ENCODE measurements around the gene GCN1.

GCN1 gene

DNA sequence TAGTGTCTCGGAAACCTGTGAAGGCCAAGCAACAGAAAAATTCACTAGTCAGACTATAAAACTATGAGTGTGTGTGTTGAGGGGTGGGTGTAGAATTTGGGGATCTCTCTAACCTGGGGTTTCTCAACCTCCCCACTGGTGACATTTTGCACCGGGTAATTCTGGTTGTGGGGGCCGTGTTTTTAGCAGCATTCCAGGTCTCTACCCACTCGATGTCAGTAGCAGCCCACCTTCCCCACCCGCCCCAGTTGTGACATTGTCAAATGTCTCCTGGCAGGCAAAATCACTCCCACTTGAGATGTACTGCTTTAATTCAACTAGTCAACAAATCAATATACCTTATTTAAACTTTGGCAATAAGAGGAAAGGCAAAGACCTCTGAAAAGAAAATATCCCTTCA lies 4.1 kb downstream of the GCN1 start:
- H3K9me3 ChIP-seq (ENCODE audit: low read length): no peaks in the 10 kb centered on the region
- no peak overlapping the region for H3K4me3 ChIP-seq (ENCODE audit: low read depth in 1 of 2, low read length in 2 of 2)
- peaks cover 12% of the 10 kb centered on the region for H3K4me1 ChIP-seq (ENCODE audit: insufficient read depth, low read length)
- no peak overlapping the region for H3K9ac ChIP-seq (ENCODE audit: low read length)
- no peaks in the 10 kb centered on the region for H3K27me3 ChIP-seq (ENCODE audit: control insufficient read depth in 1 of 2, insufficient read depth in 2 of 2, low read length in 2 of 2)
- peaks cover 29% of the 10 kb centered on the region for H3K36me3 ChIP-seq (ENCODE audit: insufficient read depth, low read length)
- H3K27ac ChIP-seq (ENCODE audit: low read depth, low read length): no peak overlapping the region

DNA sequence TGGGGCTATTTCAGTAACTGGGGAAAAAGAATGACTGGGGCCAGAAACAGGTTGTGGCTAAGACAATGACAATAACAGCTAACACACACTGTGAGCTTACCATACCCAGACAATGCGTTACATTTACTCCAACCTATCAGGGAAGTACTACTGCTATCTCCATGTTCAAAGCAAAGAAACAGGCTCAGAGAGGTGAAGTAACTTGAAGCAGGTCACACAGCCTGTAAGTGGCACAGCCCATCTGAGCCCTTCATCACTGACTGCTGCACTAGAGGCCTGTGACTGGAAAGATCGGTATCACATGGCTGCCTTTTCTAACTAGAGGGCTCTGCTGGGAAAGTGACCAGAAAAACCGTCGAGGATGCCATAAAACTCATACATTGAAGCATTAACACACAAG lies 7.9 kb downstream of the GCN1 start:
- H3K36me3 ChIP-seq (ENCODE audit: insufficient read depth, low read length): peaks cover 56% of the 10 kb centered on the region
- no peak overlapping the region for H3K4me3 ChIP-seq (ENCODE audit: low read depth in 1 of 2, low read length in 2 of 2)
- H3K27me3 ChIP-seq (ENCODE audit: control insufficient read depth in 1 of 2, insufficient read depth in 2 of 2, low read length in 2 of 2): no peaks in the 10 kb centered on the region
- no peaks in the 10 kb centered on the region for H3K4me1 ChIP-seq (ENCODE audit: insufficient read depth, low read length)
- no peak overlapping the region for H3K27ac ChIP-seq (ENCODE audit: low read depth, low read length)
- no peaks in the 10 kb centered on the region for H3K9me3 ChIP-seq (ENCODE audit: low read length)
- H3K9ac ChIP-seq (ENCODE audit: low read length): no peak overlapping the region

DNA sequence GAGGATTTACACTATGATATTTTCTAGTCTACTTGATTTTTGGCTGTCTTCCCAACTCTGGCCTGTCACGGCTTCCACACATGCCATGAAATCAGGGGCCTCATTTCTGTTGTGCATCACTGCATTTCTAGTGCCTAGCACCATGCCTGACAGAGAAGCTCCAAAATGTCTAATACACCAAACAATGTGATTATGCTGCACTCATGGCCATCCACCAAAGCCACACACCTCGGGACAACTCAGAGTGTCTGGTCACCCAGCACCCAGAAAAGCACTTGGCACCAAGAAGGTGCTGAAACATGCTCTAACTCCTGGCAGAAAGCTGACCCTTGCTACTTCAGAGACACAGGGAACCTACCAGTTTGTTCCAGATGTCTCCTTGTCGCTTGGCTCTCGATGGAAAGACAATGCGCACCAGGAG lies 11.3 kb downstream of the GCN1 start:
- H3K27ac ChIP-seq (ENCODE audit: low read depth, low read length): no peak overlapping the region
- no peak overlapping the region for H3K9ac ChIP-seq (ENCODE audit: low read length)
- H3K4me3 ChIP-seq (ENCODE audit: low read depth in 1 of 2, low read length in 2 of 2): no peak overlapping the region
- H3K27me3 ChIP-seq (ENCODE audit: control insufficient read depth in 1 of 2, insufficient read depth in 2 of 2, low read length in 2 of 2): no peaks in the 10 kb centered on the region
- no peaks in the 10 kb centered on the region for H3K4me1 ChIP-seq (ENCODE audit: insufficient read depth, low read length)
- H3K9me3 ChIP-seq (ENCODE audit: low read length): no peaks in the 10 kb centered on the region
- H3K36me3 ChIP-seq (ENCODE audit: insufficient read depth, low read length): peaks cover 67% of the 10 kb centered on the region

DNA sequence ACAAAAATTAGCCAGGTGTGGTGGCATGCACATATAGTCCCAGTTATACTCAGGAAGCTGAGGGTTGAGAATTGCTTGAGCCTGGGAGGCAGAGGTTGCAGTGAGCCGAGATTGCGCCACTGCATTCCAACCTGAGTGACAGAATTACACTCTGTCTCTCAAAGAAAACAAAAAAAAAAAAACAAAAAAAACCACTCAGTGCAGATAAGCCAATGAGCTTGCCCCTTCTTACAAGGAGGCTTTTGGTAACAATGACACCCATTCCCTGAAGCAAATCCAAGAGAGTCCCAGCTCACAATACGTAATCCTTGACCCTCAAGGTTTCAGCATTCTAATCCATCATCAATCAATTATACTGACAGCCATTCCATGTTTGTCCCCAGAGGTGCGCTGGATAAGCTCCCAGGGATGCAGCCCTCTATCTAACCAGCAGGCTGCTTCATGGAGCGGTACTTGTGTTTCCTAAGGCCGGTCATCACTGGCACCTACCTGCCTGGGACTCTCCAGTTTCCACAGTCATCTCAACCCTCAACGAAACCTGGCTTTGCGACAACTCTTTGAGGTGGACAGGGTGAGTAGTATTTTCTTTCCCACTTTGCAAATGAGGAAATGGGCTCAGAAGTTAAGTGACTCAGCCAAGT lies 12.4 kb downstream of the GCN1 start:
- no peaks in the 10 kb centered on the region for H3K4me1 ChIP-seq (ENCODE audit: insufficient read depth, low read length)
- H3K27me3 ChIP-seq (ENCODE audit: control insufficient read depth in 1 of 2, insufficient read depth in 2 of 2, low read length in 2 of 2): no peaks in the 10 kb centered on the region
- H3K4me3 ChIP-seq (ENCODE audit: low read depth in 1 of 2, low read length in 2 of 2): no peak overlapping the region
- H3K9ac ChIP-seq (ENCODE audit: low read length): no peak overlapping the region
- H3K36me3 ChIP-seq (ENCODE audit: insufficient read depth, low read length): peaks cover 69% of the 10 kb centered on the region
- H3K27ac ChIP-seq (ENCODE audit: low read depth, low read length): no peak overlapping the region
- no peaks in the 10 kb centered on the region for H3K9me3 ChIP-seq (ENCODE audit: low read length)

DNA sequence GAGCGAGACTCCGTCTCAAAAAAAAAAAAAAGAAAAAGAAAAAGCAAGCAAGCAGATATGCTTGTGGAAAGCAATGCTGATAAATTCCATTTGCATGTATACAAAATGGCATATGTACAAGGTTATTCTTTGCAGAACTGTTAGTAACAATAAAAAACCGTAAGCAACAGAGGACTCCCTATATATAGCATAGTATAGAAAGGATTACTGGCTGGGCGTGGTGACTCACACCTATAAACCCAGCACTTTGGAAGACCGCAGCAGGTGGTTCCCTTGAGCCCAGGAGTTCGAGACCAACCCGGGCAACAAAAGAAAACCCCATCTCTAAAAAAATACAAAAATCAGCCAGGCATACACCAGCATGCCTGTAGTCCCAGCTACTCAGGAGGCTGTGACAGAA lies 13.5 kb downstream of the GCN1 start:
- Histone ChIP-seq H3K36me3 (ENCODE audit: insufficient read depth, low read length) (peaks cover 69% of the 10 kb centered on the region), H3K9ac (ENCODE audit: low read length) (no peak overlapping the region), H3K4me3 (ENCODE audit: low read depth in 1 of 2, low read length in 2 of 2) (no peak overlapping the region), H3K4me1 (ENCODE audit: insufficient read depth, low read length) (no peaks in the 10 kb centered on the region), H3K27me3 (ENCODE audit: control insufficient read depth in 1 of 2, insufficient read depth in 2 of 2, low read length in 2 of 2) (no peaks in the 10 kb centered on the region), H3K27ac (ENCODE audit: low read depth, low read length) (no peak overlapping the region), H3K9me3 (ENCODE audit: low read length) (no peaks in the 10 kb centered on the region)

DNA sequence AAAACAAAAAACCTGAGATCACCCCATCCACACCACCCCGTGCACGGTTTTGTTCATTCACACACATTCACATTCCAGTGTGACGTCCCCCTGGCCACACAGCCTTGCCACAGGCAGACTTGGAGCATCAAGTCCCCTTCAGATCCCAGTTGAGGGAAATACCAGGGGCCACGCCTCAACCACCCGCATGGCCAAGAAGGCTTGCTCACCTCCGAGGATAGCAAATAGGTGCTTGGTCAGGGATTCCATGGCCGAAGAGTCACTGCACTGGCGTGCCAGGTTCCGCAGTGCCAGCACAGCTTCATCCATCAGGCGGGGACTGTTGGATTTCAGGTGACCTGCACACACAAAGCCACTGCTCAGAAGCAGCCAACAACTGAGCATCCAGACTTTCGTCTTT lies 19.0 kb downstream of the GCN1 start:
- Histone ChIP-seq H3K27me3 (ENCODE audit: control insufficient read depth in 1 of 2, insufficient read depth in 2 of 2, low read length in 2 of 2) (no peaks in the 10 kb centered on the region), H3K36me3 (ENCODE audit: insufficient read depth, low read length) (peaks cover 79% of the 10 kb centered on the region), H3K4me1 (ENCODE audit: insufficient read depth, low read length) (no peaks in the 10 kb centered on the region), H3K4me3 (ENCODE audit: low read depth in 1 of 2, low read length in 2 of 2) (no peak overlapping the region), H3K9ac (ENCODE audit: low read length) (no peak overlapping the region), H3K27ac (ENCODE audit: low read depth, low read length) (no peak overlapping the region), H3K9me3 (ENCODE audit: low read length) (no peaks in the 10 kb centered on the region)

DNA sequence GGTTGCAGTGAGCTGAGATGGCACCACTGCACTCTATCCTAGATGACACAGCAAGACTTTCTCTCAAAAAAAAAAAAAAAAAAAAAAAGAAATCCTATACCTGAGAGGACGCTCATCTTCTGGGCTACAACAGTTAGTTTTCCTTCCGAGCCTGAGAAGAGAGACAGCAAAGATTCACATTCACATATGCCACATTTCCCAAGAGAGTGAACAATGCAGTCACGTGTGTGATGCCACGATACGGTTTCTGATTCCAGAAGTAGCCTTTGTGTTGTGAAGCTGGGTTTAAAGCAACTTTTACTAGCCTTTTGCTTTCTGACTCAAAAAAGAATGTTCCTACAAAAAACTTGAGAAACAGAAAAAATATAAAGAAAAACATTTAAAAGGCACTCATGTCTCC lies 19.5 kb downstream of the GCN1 start:
- Histone ChIP-seq H3K4me3 (ENCODE audit: low read depth in 1 of 2, low read length in 2 of 2) (no peak overlapping the region), H3K4me1 (ENCODE audit: insufficient read depth, low read length) (no peaks in the 10 kb centered on the region), H3K9ac (ENCODE audit: low read length) (no peak overlapping the region), H3K27ac (ENCODE audit: low read depth, low read length) (no peak overlapping the region), H3K27me3 (ENCODE audit: control insufficient read depth in 1 of 2, insufficient read depth in 2 of 2, low read length in 2 of 2) (no peaks in the 10 kb centered on the region), H3K36me3 (ENCODE audit: insufficient read depth, low read length) (peaks cover 82% of the 10 kb centered on the region), H3K9me3 (ENCODE audit: low read length) (no peaks in the 10 kb centered on the region)

DNA sequence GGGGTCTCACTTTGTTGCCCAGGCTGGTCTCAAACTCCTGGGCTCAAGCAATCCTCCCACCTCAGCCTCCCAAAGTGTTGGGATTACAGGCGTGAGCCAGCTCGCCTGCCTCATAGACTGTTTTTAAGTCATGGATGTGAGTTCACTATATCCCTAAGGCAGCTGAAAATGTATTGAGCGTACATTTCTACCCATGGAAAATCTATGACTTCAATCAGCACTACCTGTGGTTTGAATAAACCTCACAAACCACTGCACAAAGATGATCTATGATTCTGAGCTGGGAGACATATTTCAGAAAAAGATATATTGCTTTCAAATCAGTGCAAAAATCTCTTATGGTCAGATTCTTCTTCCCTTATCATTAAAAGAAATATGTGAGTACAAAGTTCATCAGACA lies 22.5 kb downstream of the GCN1 start:
- Histone ChIP-seq H3K4me1 (ENCODE audit: insufficient read depth, low read length) (no peaks in the 10 kb centered on the region), H3K9me3 (ENCODE audit: low read length) (no peaks in the 10 kb centered on the region), H3K9ac (ENCODE audit: low read length) (no peak overlapping the region), H3K27me3 (ENCODE audit: control insufficient read depth in 1 of 2, insufficient read depth in 2 of 2, low read length in 2 of 2) (no peaks in the 10 kb centered on the region), H3K36me3 (ENCODE audit: insufficient read depth, low read length) (peaks cover 77% of the 10 kb centered on the region), H3K4me3 (ENCODE audit: low read depth in 1 of 2, low read length in 2 of 2) (no peak overlapping the region), H3K27ac (ENCODE audit: low read depth, low read length) (no peak overlapping the region)

DNA sequence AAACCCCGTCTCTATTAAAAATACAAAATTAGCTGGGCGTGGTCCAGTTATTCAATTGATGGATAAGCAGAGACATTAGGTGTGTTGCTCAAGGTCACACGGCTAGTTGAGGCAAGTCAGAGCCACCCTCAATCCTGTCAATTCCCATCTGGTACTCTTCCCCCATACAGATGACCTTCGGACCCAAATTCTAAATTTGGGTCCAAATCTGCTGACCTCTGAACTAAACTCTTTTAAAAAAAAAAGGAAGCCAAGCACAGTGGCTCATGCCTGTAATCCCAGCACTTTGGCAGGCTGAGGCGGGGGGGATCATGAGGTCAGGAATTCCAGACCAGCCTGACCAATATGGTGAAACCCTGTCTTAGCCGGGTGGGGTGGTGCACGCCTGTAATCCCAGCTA lies 23.9 kb downstream of the GCN1 start:
- Histone ChIP-seq H3K9ac (ENCODE audit: low read length) (no peak overlapping the region), H3K4me3 (ENCODE audit: low read depth in 1 of 2, low read length in 2 of 2) (no peak overlapping the region), H3K27me3 (ENCODE audit: control insufficient read depth in 1 of 2, insufficient read depth in 2 of 2, low read length in 2 of 2) (no peaks in the 10 kb centered on the region), H3K9me3 (ENCODE audit: low read length) (no peaks in the 10 kb centered on the region), H3K27ac (ENCODE audit: low read depth, low read length) (no peak overlapping the region), H3K36me3 (ENCODE audit: insufficient read depth, low read length) (peaks cover 62% of the 10 kb centered on the region), H3K4me1 (ENCODE audit: insufficient read depth, low read length) (no peaks in the 10 kb centered on the region)

DNA sequence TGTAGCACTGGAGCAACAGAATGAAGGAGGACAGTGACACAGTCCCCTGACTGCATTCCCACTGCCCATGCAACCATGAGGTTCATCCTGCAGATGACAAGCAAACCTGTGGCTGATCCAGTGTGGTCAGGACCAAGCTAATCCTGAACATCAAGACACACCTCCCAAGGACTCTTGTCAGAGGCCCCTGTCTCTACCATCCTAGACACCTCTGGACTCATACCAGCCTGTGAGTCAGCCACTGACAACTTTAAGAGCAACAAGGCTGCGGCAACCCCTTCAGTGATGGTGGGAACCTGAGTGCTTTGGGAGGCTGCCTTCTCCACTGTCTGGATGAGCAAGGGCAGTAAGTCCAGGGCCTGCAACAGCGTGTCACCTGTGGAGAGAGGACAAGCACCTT lies 24.6 kb downstream of the GCN1 start:
- H3K4me1 ChIP-seq (ENCODE audit: insufficient read depth, low read length): no peaks in the 10 kb centered on the region
- no peaks in the 10 kb centered on the region for H3K9me3 ChIP-seq (ENCODE audit: low read length)
- H3K27ac ChIP-seq (ENCODE audit: low read depth, low read length): no peak overlapping the region
- no peak overlapping the region for H3K9ac ChIP-seq (ENCODE audit: low read length)
- peaks cover 56% of the 10 kb centered on the region for H3K36me3 ChIP-seq (ENCODE audit: insufficient read depth, low read length)
- no peaks in the 10 kb centered on the region for H3K27me3 ChIP-seq (ENCODE audit: control insufficient read depth in 1 of 2, insufficient read depth in 2 of 2, low read length in 2 of 2)
- H3K4me3 ChIP-seq (ENCODE audit: low read depth in 1 of 2, low read length in 2 of 2): no peak overlapping the region

DNA sequence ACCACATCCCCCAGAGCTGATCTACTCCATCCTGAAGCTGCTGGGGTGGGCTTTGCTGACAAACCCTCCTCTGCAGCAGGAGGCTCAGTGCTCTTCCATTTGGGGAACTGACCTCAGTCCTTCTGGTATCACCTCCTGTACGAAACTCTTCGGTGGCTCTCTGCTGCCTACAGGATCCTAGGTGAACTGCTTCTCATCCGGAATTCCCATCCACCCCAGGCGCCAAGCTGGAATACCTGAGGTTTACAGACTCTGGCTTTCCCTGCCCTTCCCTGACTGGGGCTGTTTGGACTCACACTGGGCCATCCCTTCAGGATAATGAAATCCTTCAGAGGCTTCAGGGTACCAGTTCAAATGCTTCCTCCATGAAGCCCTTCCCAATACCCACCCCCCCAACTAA lies 26.2 kb downstream of the GCN1 start:
- Histone ChIP-seq H3K36me3 (ENCODE audit: insufficient read depth, low read length) (peaks cover 52% of the 10 kb centered on the region), H3K27ac (ENCODE audit: low read depth, low read length) (no peak overlapping the region)

DNA sequence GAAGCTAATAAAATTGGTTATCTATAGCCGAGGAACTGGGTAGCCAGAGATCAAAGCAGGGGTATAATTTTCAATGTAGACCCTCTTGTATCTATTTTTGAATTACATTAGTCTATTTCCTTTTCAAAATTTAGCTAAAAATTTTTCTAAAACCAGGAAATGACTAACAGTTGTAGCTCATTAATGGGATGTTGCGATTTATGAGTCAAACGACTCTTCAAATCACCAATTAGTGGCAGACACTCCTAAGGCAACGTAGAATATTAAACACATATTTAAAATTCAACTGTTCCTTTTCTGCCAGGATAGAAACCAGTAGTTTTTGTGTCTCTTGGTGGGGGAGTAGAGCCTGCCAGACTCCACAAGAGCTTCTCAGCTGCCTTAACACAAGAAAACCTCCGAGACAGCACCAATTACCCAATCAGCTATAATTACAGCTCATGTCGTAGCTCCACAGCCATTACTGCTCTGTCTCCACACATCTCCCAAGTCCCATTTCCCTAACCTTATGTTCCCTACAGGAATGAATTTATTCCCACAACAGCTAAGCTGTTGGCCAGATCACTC lies 26.9 kb downstream of the GCN1 start:
- Histone ChIP-seq H3K36me3 (ENCODE audit: insufficient read depth, low read length) (peaks cover 53% of the 10 kb centered on the region), H3K4me3 (ENCODE audit: low read depth in 1 of 2, low read length in 2 of 2) (no peak overlapping the region), H3K9ac (ENCODE audit: low read length) (no peak overlapping the region)

More for the DNA sequence above, 26.2 kb downstream of the GCN1 start:
- no peak overlapping the region for H3K4me3 ChIP-seq (ENCODE audit: low read depth in 1 of 2, low read length in 2 of 2)
- H3K9ac ChIP-seq (ENCODE audit: low read length): no peak overlapping the region
- H3K4me1 ChIP-seq (ENCODE audit: insufficient read depth, low read length): no peaks in the 10 kb centered on the region
- no peaks in the 10 kb centered on the region for H3K9me3 ChIP-seq (ENCODE audit: low read length)
- no peaks in the 10 kb centered on the region for H3K27me3 ChIP-seq (ENCODE audit: control insufficient read depth in 1 of 2, insufficient read depth in 2 of 2, low read length in 2 of 2)

More for the DNA sequence above, 26.9 kb downstream of the GCN1 start:
- no peak overlapping the region for H3K27ac ChIP-seq (ENCODE audit: low read depth, low read length)
- no peaks in the 10 kb centered on the region for H3K9me3 ChIP-seq (ENCODE audit: low read length)
- no peaks in the 10 kb centered on the region for H3K27me3 ChIP-seq (ENCODE audit: control insufficient read depth in 1 of 2, insufficient read depth in 2 of 2, low read length in 2 of 2)
- H3K4me1 ChIP-seq (ENCODE audit: insufficient read depth, low read length): no peaks in the 10 kb centered on the region

All from muscle layer of colon (tissue), 2 donors.